IPS-11a (cell line): Measurements from ENCODE around the gene VGF.

Experiments
- H3K4me3 ChIP-seq: one replicate; pipeline ENCODE4 v1.5.1; 2013; ENCODE audit warnings: low read depth, low read length, control low read depth

VGF gene

DNA sequence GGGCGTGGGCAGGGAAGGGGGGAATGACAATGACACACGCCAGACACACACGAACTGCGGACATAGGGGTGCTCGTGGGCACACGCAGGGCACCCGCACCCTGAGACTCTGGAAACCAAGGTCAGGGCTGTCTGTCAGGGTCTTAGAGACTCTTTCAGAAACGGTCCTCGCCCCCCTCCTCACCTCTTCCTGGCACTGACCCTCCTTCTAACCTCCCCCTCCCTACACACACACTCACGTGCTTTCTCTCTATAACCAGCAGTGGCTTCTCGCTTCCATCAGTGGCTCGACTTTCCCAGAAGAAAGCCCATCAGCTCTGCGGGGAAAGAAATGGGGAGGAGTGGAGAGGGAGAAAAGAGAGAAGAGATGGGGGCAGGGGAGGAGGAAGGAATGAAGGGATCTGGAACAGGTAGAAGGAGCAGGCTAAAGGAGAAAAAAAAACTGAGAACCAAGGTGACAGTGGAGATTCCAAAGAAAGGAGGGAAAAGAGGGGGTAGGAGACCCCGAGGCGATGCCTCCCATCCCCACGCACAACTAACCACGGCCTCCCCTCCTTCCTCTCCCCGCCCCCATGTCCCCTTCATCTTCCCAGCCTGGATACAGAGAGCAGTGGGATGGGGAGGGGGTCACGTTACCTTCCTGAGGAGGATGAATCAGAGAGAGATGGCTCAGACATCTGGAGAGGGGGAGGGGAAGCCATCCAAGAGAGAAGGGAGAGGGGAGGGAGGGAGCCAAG lies 1.7 kb upstream of the VGF start:
- H3K4me3 ChIP-seq: peak overlapping the region; percentile 45

DNA sequence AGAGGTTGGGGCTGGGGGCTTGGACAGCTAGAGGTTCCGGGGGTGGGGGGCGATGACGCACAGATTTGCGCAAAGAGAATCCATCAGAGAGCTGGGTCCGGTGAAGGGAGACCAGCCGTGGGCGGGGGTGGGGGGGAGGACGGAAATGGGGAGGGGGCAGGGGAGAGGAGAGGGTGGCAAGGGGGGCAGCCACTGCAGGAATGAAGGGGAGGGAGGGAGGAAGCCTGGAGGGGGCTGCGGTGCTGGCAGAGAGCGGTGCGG lies 1.2 kb upstream of the VGF start:
- H3K4me3 ChIP-seq: peak overlapping the region; percentile 45

DNA sequence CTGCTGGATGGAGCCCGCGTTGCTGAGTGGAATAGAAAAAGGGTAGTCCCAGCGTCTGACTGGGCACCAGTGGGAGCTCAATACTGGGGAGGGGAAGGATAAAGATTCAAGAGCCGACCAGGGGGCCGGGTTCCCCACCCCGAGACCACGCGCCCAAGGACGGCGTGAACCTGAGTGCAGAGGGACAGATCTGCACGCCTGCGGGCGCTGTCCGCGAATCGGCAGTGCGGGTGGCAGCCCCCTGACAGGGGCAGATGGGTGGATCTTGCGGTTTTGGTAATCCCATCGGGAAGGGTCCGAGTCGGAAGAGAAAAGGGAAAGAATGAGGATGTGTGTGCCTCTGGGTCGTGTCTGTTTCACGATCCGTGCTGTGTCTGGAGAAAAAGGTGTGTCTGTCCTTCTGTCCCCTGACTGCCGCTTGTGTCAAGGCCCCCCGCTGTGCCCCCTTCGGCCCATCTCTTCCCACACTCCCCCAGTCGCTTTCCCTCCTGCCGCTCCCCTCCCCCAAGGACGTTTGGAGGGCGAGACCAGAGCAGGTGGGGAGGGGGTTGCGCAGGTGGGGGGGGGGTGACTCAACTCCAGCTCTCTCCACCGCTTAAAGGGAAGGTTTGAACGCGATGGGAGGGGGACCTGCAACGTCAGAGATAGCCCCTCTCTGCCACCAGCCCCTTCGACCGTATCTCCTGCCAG lies 734 bp upstream of the VGF start:
- peak overlapping the region; percentile 37 for H3K4me3 ChIP-seq

DNA sequence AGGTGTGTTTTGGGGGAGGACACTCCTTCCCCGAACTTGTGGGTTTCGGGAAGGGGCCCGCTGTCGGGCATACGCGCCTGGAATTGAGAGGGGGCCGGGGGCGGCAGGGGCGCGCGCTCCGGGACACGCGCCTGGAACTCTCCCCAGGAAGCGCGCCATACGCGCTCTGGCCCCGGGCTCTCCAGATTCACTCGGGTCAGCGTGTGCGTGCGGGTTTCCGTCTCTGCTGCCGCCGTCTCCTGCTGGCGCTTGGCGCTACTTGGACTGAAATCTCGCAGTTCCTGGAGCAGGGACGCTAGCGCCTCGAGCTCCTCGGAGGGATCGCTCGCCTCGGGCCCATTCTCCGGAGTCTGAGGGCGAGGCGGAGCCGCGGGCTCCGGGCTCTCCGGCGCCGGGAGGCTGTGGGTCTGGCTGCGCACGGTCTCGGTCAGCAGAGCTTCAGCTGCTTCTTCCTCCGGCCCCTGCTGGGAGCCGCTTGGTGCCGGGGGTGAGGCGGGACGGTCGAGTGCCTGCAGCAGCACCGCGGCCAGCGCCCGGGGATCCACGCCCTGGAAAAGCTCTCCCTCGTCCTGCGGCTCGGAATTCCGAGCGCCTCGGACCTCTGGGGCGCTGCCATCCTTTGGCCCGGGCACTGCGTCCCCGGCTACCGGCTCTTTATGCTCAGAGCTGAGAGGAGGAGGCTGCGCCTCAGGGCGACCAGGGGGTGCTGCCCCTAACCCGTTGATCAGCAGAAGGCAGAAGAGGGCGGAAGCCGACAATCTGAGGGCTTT lies 1.1 kb downstream of the VGF start:
- H3K4me3 ChIP-seq: peak overlapping the region; percentile 67

DNA sequence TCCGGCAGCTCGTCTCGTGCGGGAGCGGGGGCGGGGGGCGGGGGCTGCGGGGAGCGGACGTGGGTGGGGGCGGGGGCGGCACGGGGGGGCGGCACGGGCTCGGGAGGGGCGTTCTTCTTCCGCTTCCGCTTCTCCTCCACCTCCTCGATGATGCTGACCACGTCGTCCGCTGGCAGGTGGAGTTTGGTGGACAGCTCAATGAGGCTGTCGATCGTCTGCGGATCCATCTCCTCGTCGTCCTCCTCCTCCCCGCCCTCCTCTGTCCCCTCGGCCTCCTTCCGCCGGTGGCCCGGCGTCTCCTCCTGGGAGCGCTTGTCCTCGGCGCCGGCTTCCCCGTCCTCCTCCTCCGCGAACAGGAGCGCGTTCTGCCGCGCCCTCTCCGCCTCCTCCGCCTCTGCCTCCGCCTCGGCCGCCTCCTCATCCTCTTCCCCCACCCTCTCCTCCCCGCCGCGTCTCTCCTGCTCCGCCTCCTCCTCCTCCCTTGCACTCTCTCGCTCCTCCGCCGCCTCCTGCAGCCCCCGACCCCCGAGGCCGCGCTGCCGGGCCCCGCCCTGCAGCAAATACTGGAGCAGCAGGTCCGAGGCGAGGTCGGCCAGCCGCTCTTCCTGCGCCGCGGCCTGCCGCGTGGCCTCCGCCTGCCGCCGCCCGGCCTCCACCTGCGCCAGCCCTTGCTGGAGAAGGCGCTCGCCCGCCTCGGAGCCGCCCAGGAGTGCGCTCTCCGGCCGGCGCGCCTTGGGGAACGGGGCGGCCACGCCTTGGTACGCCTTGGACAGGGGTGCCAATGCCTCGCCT lies 1.9 kb downstream of the VGF start:
- H3K4me3 ChIP-seq: peak overlapping the region; percentile 67

DNA sequence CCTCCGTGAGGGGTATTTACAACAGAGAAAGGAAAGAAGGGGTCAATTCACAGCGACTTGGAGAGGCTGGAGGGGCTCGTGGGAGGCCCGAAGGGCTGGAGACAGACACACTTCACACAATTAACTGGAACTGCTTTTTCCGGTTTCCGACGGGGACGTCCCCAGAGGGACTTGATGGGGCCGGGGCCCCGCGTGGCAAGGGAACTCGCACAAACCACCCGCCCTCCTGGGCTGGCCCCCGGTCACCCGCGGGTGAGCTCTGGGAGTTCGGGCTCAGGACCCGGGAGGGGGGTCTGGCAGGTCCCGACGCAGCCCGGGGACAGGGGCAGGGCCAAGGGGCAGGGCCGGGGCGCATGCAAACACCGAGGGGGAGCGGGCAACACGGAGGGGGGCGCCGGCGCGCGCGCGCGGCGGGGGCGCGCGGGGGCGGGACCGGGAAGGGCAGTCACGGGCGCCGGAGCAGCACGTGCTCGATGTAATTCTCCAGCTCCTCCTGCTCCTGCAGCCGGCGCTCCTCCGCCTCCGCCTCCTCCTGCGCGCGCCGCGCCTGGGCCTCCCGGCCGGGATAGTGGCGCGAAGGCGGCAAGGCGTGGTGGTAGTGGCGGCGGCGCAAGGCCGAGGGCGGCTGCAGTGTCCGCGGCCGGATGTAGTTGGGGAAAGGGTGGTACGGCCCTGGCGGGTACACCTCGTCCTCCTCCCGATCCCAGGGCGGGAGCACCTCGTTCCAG lies 2.7 kb downstream of the VGF start:
- peak overlapping the region; percentile 43 for H3K4me3 ChIP-seq

DNA sequence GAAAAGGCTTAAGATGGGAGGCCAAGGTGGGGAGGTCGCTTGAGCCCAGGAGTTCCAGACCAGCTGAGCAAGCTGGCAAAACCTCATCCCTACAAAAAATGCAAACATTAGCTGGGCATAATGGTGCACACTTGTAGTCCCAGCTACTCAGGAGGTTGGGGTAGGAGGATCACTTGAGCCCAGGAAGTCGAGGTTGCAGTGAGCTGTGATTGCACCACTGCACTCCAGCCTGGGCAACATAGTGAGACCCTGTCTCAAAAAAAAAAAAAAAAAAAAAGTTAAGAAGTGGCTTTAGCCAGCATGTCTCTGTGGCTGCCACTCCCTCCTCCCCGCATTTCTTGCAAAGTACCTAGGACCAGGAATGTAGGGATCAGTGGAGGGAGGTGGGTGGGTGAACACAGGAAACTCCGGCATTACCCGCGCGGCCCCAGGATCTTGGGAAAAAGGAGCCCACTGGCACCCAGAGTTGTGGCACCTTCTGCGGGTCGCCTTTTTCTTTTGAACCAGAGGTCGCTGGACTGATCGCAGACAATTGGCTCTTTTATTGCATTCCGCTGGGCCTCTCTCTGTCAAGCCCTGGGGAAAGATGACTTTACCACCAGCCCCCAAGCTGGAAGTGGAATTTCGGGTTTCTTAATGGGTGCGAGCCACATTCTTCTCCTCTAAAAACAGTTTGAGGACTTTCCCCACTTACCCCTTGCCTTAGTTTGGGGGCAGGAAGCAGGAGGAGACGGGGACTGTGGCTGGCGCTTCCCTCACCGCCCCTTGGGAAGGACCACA lies 3.5 kb downstream of the VGF start:
- no peak overlapping the region for H3K4me3 ChIP-seq

DNA sequence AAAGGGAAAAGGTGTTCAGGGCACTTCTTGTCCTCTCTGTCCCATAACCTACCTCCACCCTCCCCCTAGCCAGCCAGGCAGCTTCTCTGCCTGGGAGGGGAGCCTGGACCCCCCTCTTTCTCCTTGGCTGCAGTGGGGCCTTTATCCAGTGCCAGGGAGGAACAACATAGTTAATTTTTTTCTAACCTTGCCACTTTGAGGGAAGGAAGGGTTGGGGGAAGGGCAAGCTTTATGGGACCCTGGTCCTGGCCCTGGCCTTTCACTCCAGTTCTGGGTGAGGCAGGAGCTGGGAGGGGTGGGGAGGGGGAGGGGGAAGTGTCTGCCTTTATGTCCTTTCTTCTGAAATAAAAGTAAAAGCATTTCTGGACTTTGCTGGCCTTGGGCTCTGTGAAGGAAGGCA lies 4.5 kb downstream of the VGF start:
- no peak overlapping the region for H3K4me3 ChIP-seq

DNA sequence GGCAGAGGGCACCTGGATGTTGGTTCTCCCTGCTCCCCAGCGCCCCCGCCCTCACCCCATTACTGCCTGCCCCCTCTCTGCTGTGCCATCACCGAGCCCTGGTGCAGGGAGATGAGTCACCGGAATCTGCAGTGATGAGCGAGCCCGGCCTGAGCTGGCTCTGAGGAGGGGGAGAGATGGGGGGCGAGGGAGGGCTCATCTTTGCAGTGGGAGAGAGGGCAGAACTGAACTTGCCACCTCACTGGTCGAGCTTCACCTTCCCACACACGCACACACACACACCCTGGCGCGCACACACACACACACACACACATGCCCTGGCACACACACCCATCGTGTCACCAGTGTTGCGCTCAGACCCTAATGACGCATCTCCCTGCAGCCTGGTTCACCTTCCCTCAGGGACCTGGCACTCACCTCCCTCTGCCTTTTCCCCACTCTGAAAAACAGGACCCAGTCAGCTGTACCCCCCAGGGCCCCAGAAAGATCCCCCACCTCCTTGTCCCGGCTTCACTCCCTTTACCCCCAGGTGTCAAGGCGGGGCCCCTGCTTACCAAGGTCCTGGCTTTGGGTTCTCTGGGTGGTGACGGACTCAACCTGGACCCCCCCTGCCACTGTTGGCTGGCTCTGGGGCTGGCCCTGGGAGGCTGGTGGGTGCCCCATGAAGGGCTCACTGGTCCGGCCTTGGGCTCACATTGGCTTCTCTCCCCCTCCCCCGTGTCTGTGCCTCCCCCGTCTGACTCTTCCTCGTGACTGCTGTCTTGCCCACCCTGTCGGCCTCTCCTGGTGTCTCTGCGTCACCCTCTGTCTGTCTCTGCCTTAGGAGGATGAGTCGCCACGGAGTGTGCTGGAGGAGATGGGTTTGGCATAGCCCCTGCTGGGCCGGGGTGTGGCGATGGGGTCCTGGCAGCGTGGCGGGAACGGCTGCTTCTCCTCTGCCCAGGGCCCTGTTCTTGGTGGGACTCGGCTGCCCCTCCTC lies 5.4 kb downstream of the VGF start:
- H3K4me3 ChIP-seq: no peak overlapping the region

DNA sequence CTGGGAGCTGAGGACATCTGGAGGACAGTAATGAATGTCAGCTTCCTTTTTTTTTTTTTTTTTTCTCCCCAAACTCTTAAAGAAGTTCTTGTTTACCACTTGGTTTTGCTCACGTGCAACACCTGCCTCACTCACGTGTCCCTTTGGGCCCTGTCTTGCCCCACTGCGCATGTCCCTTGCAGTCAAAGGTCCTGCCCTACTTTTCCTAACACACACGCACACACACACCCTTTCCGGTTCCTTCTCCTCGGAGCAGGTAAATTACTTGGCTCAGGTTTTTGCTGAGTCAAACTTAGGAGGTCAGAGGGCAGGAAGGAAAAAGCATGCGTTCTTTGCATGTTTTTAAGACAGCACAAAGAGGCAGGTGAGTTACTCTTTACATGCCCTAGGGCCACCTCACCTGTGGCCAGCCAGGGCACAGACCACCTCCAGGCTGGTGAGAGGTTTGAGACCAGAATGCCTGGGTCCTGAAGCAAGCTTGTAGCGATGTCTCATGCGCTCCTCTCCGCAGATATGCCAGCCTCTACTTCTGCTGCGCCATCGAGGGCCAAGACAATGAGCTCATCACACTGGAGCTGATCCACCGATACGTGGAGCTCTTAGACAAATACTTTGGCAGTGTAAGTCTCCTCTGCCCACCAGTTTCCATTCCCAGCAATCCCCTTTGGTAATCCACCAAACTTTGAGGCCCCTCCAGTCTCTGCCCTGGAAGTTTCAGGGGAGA lies 8.3 kb downstream of the VGF start:
- no peak overlapping the region for H3K4me3 ChIP-seq

DNA sequence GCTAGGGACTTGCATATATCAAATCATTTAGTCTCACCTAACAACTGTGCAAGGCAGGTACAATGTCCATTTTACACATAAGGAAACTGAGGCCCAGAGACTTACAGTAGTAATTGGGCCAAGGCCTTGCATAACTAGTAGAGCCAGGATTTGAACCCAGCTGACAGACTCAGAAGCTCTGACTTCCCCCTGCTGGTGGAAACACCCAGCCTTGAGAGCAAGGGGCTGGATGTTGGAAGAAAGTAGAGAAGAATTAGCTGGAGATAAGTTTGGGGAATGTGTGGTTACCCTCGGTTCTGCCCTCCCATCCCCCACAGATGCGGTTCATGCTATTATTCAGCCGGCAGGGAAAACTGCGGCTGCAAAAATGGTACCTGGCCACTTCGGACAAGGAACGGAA lies 9.1 kb downstream of the VGF start:
- no peak overlapping the region for H3K4me3 ChIP-seq

DNA sequence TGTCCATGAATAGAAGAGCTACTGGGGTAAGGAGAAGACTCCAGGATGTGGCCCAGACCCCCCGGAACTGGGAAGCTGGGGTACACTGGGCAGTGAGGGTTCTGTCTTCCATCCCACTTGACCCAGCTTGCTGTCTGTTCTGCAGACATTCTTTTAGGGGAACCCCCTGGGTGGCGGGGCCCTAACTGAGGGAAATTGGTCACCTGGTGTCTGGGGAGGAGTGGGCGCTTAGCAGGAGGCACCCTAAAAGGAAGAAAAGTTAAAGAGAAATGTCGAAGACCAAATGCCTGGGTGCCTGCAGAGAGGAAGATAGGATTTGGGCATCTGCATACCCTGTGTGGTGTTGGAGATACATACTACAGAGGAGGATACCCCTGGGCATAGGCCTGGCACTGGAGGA lies 10.1 kb downstream of the VGF start:
- H3K4me3 ChIP-seq: peak overlapping the region; percentile 51

DNA sequence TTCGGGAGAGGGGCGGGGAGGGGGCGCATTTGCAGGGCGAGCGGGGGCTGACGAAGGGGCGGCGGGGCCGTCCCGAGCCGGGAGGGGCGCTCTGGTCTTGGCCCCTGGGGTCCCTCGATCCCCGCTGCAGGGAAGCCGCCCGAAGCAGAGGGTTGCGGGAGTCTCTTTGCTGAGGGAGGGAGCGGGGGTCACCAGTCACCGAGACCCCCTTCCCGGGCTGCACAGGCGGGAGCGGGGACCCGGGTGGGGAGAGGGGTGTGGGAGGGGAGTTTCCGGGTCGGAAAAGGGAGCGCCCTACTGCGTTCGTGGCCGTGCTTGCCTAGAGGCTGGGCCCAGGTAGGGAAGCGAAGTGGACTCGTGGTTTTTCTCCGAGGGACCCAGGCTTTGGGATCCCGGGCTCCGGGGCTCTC lies 10.7 kb downstream of the VGF start:
- H3K4me3 ChIP-seq: peak overlapping the region; percentile 51

DNA sequence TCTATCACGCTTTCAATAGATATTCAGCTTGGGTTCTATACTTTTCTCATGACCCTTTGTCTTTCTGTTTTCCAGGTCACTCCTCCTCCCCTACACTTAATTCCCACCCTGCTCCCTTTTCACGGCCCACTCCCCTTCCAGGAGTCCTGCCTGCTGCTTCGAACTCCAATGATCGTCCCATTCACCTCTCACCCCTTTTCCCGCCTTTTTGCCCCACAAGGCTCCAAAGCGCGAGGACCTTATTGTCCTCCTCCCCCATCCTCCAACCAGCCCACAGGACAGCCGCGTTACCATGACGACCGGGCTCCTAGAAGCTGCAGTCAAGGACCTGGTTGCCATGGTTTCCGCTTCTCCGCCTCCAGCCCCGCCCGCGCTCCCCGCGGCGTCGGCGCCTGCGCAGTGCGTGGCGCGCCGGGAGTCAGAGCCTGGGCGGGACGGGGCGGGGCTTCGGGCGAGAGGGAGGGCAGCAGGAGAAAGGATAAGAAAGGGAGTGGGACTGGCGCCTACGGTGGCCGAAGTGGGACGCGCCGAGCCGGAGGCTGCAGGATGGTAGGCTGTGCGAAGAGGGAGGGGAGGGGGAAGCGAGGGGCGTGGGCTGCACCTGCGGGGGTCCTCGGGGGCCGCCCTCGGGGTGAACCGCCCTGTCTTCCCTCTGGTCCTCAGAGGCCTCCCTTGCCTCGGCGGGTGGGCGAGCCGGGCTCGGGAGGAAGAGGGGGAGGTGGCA lies 11.2 kb downstream of the VGF start, which contains the start of gene AP1S1:
TSS of gene AP1S1 (plus strand) at position 508 of the 724 bp plus-strand sequence. CDS start at position 547, 39 bp downstream.
- H3K4me3 ChIP-seq: peak within 1 kb of the TSS; percentile 51

DNA sequence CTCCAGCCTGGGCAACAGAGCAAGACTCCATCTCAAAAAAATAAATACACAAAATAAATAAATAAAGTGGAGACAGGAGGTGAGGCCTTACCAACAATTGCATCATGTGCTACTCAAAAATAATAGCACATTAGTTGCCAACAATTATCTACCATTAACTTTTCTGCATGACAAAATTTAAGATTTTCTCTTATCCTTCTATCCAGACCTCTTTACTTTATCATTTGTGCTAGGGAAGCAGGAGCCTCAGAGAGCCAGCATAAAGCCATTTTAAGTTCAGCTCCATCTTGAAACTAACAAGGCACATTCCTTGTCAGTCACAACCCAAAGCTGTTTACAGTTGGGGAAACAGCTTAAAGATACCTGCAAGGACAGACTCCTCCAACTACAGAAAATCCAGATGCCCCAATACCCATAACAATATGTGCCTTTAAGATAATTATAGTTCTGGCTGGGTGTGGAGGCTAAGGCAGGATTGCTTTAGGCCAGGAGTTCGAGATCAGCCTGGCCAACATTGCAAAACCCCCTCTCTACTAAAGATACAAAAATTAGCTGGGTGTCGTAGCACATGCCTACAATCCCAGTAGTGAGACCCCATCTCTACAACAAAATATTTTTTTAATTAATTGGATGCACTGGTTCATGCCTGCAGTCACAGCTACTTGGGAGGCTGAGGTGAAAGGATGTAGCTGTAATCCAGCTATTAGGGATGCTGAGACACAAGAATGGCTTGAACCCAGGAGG lies 13.3 kb downstream of the VGF start:
- no peak overlapping the region for H3K4me3 ChIP-seq

DNA sequence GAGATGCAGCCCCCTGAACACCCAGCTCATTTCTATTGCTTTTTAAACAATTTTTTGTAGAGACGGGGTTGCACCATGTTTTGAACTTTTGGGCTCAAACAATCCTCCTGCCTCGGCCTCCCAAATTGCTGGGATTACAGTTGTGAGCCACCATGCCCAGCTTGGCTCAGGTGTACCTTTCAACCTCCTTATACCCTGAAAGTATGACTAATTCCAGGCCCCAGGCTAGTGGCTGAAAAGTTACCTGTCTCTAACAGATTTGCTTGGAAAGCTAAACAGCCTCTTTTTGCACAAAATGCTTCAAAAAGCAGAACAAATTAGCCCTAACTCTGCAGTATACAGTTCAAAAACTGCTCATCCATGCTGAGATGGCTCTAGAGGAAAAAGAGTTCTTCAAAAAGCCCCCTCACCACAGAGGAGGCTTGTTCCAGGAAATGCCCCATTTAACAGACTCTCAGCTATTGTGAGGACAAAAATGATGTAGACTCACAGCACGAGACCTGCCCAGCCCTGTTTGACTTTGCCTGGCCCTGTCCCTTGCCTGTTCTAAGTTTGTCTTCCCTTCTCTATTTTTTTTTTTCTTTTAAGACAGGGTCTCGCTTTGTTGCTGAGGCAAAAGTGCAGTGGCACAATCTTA lies 24.5 kb downstream of the VGF start:
- no peak overlapping the region for H3K4me3 ChIP-seq
